GM12878 (cell line): Measurements from ENCODE around the gene CASTOR1. TPM values are rescaled to one million over a fixed set of nuclear protein-coding genes. Genes with fewer than 3 reads are reported as not detected.

Experiments
- ASH2L ChIP-seq: fragments of 300-600, 200-600 bp; sonication (generic); IDR thresholded peaks from 2 replicates; pipeline ENCODE4 v1.6.1; 2017; ENCODE audit warnings: low read depth, mild to moderate bottlenecking, borderline replicate concordance
- ATF2 ChIP-seq: IDR thresholded peaks from 2 replicates; pipeline ENCODE4 v1.6.1; 2012; ENCODE audit warnings: low read length, inconsistent platforms
- BCL3 ChIP-seq: IDR thresholded peaks from 2 replicates; pipeline ENCODE4 v1.6.1; 2011; ENCODE audit warnings: borderline replicate concordance, low read depth, mild to moderate bottlenecking, moderate library complexity, low read length; ENCODE audit not compliant: insufficient read depth, poor library complexity, severe bottlenecking
- CHD1 ChIP-seq: IDR thresholded peaks from 2 replicates; pipeline ENCODE4 v1.6.1; 2012; ENCODE audit warnings: low read depth, low read length, improper control_type of control experiment
- E2F4 ChIP-seq: IDR thresholded peaks from 2 replicates; pipeline ENCODE4 v1.6.1; 2012; ENCODE audit warnings: low read depth, low read length, improper control_type of control experiment
- GATAD2B ChIP-seq: fragments of 450-650 bp; conservative IDR thresholded peaks from 2 replicates; pipeline ENCODE4 v1.6.1; 2017; ENCODE audit warnings: low read depth, mild to moderate bottlenecking, moderate library complexity
- JUND ChIP-seq: IDR thresholded peaks from 2 replicates; pipeline ENCODE4 v1.6.1; 2012; ENCODE audit warnings: low read depth, mild to moderate bottlenecking, low read length, improper control_type of control experiment, moderate library complexity
- MLLT1 ChIP-seq: fragments of 450-650 bp; IDR thresholded peaks from 2 replicates; pipeline ENCODE4 v1.6.1; 2016; ENCODE audit warnings: mild to moderate bottlenecking
- MYB ChIP-seq: fragments of 150-350 bp; IDR thresholded peaks from 2 replicates; pipeline ENCODE4 v1.6.1; 2014; ENCODE audit warnings: mild to moderate bottlenecking, low read depth, low read length, borderline replicate concordance
- PML ChIP-seq: IDR thresholded peaks from 2 replicates; pipeline ENCODE4 v1.6.1; 2012; ENCODE audit warnings: low read length, inconsistent platforms
- RELB ChIP-seq: fragments of 450-650 bp; IDR thresholded peaks from 2 replicates; pipeline ENCODE4 v1.6.1; 2017; ENCODE audit warnings: low read depth, mild to moderate bottlenecking, moderate library complexity
- RFX5 ChIP-seq: IDR thresholded peaks from 2 replicates; pipeline ENCODE4 v1.6.1; 2011; ENCODE audit warnings: low read depth, low read length, improper control_type of control experiment
- SIX5 ChIP-seq: IDR thresholded peaks from 2 replicates; pipeline ENCODE4 v1.6.1; 2011; ENCODE audit warnings: mild to moderate bottlenecking, low read depth, low read length, moderate library complexity; ENCODE audit not compliant: severe bottlenecking
- USF1 ChIP-seq: IDR thresholded peaks from 2 replicates; pipeline ENCODE4 v1.6.1; 2011; ENCODE audit warnings: borderline replicate concordance, low read depth, mild to moderate bottlenecking, moderate library complexity, mixed read lengths, low read length; ENCODE audit not compliant: insufficient read depth; ENCODE audit errors: extremely low read length
- WRNIP1 ChIP-seq: IDR thresholded peaks from 2 replicates; pipeline ENCODE4 v1.6.1; 2011; ENCODE audit warnings: low read depth, low read length, improper control_type of control experiment, borderline replicate concordance
- ZBTB33 ChIP-seq: fragments of 450-650 bp; IDR thresholded peaks from 2 replicates; pipeline ENCODE4 v1.6.1; 2017; ENCODE audit warnings: mild to moderate bottlenecking
- ZNF207 ChIP-seq: fragments of 450-650 bp; IDR thresholded peaks from 2 replicates; pipeline ENCODE4 v1.6.1; 2014; ENCODE audit warnings: antibody characterized with exemption, mild to moderate bottlenecking, borderline replicate concordance
- polyA plus RNA-seq, 11 experiments: library from polyadenylated mRNA; depleted of rRNA in 4 of 11; unstranded in 6 of 11; stranded (reverse) in 5 of 11; fragments of >200 nt; fragmentation: Nextera tagmentation in 4 of 11; fragmentation: Illumina TruSeq in 1 of 11; extraction: Ambion mirVana in 4 of 11; extraction: Trizol in 1 of 11; gene quantifications; 1 replicate in 1 of 11; 2 replicates in 10 of 11; pipeline versions ENCODE4 v1.2.1 to v1.2.3, GENCODE V29; 2011 to 2016; ENCODE audit warnings: inconsistent platforms in 2 of 11, missing spikeins in 2 of 11, low read depth in 1 of 11
- total RNA-seq, 4 experiments: library from RNA; depleted of rRNA in 3 of 4; stranded (reverse); fragments of >200 nt in 3 of 4; fragmentation: Illumina TruSeq in 1 of 4; extraction: Trizol in 1 of 4; gene quantifications; 2 replicates each; pipeline versions ENCODE4 v1.2.1 to v1.2.3, GENCODE V29; 2013 to 2021

The CASTOR1 gene
- total and polyA plus RNA-seq, 10 of the 15 experiments (the other 5 are each of a cell fraction or from before 2014, with no cell fraction given): 0.31 to 9.1 (median 3.3) TPM

- TF ChIP-seq BCL3: peak; percentile 78
- TF ChIP-seq ATF2: peak; percentile 91
- TF ChIP-seq ZBTB33: no peak
- TF ChIP-seq RELB: no peak; the same call in 1 of the 2 replicates
- no peak for TF ChIP-seq CHD1
- no peak for TF ChIP-seq GATAD2B
- no peak for TF ChIP-seq ASH2L
- TF ChIP-seq ZNF207: no peak
- no peak for TF ChIP-seq USF1
- TF ChIP-seq E2F4: no peak
- TF ChIP-seq RFX5: no peak
- 0 out of 2 replicates have a peak, but pooled peaks have one; percentile 42 for TF ChIP-seq PML
- TF ChIP-seq MLLT1: no peak
- peak; percentile 18; the same call in 1 of the 2 replicates for TF ChIP-seq MYB
- TF ChIP-seq WRNIP1: no peak
- 0 out of 2 replicates have a peak, but pooled peaks have one; percentile 15 for TF ChIP-seq JUND
- no peak for TF ChIP-seq SIX5
Measured at GRCh38 chr22:30308518-30309230, 19.4 kb upstream of the CASTOR1 start (continued).
